Activated CD4-positive, alpha-beta T cell treated with anti-CD3 and anti-CD28 coated beads, Interleukin-2, amount 50 U/mL, for 16 hours (primary cell): ENCODE data around the gene KIF19.
"Not testable (repeated sequence)": the region's sequence is repeated elsewhere in the genome, so short reads cannot be mapped to it uniquely, and the experiment has no call there.

Source experiments
- DNase-seq: peaks from one replicate; pipeline ENCODE4 v3.0.0-alpha.2; 2020

Gene KIF19

GRCh38 chr17:74390680-74391653, 64.9 kb downstream of the KIF19 start:
- no peak for DNase-seq

- DNase-seq, result no peak
Observed at GRCh38 chr17:74391771-74392170, 65.7 kb downstream of the KIF19 start.

- DNase-seq, result no peak
Observed at GRCh38 chr17:74392848-74393247, 66.8 kb downstream of the KIF19 start.

- no peak for DNase-seq
Observed at GRCh38 chr17:74393346-74393942, 67.4 kb downstream of the KIF19 start.

- no peak for DNase-seq
Observed at GRCh38 chr17:74394275-74394950, 68.4 kb downstream of the KIF19 start.

- DNase-seq, result no peak
Observed at GRCh38 chr17:74394977-74395376, 69.0 kb downstream of the KIF19 start.

- no peak for DNase-seq
Observed at GRCh38 chr17:74396567-74396966, 70.5 kb downstream of the KIF19 start.

GRCh38 chr17:74402048-74402447, 76.0 kb downstream of the KIF19 start:
- no peak for DNase-seq

- no peak for DNase-seq
Observed at GRCh38 chr17:74403512-74404137, 77.6 kb downstream of the KIF19 start.

- DNase-seq, result no peak
Observed at GRCh38 chr17:74404218-74404617, 78.2 kb downstream of the KIF19 start.

- DNase-seq, result no peak
Observed at GRCh38 chr17:74404789-74405188, 78.8 kb downstream of the KIF19 start.

- DNase-seq, result not testable (repeated sequence)
Observed at GRCh38 chr17:74405311-74405710, 79.3 kb downstream of the KIF19 start.
